Endothelial cell of umbilical vein (primary cell): Measurements from ENCODE around the gene KRT84.

ENCODE experiments used
- CTCF ChIP-seq, 2 donors: IDR thresholded peaks; 1 replicate in 1 of 2; 2 replicates in 1 of 2; pipeline ENCODE4 v1.5.1; 2011; ENCODE audit warnings: low read length in 2 of 2, mild to moderate bottlenecking in 2 of 2, moderate library complexity in 2 of 2, control low read depth in 1 of 2, inconsistent platforms in 1 of 2, low read depth in 1 of 2; ENCODE audit not compliant: insufficient read depth in 1 of 2; ENCODE audit errors: extremely low read depth in 1 of 2
- EZH2 ChIP-seq: IDR thresholded peaks from 2 replicates; pipeline ENCODE4 v1.6.1; 2012; ENCODE audit warnings: borderline replicate concordance, low read depth, mild to moderate bottlenecking, moderate library complexity, low read length, inconsistent platforms; ENCODE audit not compliant: severe bottlenecking
- JUN ChIP-seq: IDR thresholded peaks from 2 replicates; pipeline ENCODE4 v1.6.1; 2011; ENCODE audit warnings: borderline replicate concordance, low read depth; ENCODE audit not compliant: insufficient read length, insufficient read depth
- MYC ChIP-seq: IDR thresholded peaks from one replicate; pipeline ENCODE4 v1.6.1; 2011; ENCODE audit warnings: mild to moderate bottlenecking, low read depth, low read length
- POLR2A ChIP-seq: IDR thresholded peaks from 2 replicates; pipeline ENCODE4 v1.6.1; 2012; ENCODE audit warnings: low read depth, mild to moderate bottlenecking, control low read depth, low read length
- POLR2AphosphoS5 ChIP-seq: IDR thresholded peaks from 2 replicates; pipeline ENCODE4 v1.6.1; 2012; ENCODE audit warnings: low read depth, mild to moderate bottlenecking, control low read depth, low read length, moderate library complexity; ENCODE audit not compliant: insufficient read depth
- TF ChIP-seq, protein P1 (sequence below): IDR thresholded peaks from 2 replicates; pipeline ENCODE4 v1.6.1; 2011; ENCODE audit not compliant: insufficient read depth, insufficient read length

DNA sequence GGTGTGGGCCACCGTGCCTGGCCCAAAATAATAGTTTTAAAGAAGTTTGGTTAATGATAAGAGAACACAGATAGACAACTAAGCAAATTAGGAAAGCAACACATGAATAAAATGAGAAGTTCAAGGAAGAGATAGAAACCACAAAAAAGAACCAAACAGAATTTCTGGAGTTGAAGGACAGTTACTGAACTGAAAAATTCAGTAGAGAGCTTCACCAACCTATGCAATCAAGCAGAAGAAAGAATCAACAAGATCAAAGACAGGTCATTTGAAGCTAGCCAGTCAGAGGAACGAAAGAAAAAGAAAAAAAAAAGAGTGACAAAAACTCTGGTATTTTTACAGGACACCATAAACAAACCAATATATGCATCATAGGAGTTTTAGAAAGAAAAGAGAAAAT, 48.8 kb downstream of the KRT84 start:
- TF ChIP-seq EZH2 (no peak), JUN (no peak), POLR2A (no peak), POLR2AphosphoS5 (no peak), MYC (no peak), CTCF (IDR thresholded peaks at IDR 0.05; ENCODE audit: extremely low read depth in 1 of 2, insufficient read depth in 1 of 2, low read depth in 1 of 2, low read length in 2 of 2) (no peak)
- TF ChIP-seq, protein P1, sequence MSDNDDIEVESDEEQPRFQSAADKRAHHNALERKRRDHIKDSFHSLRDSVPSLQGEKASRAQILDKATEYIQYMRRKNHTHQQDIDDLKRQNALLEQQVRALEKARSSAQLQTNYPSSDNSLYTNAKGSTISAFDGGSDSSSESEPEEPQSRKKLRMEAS: no peak
